WERI-Rb-1 (cell line): Measurements from ENCODE around the gene LRP1-AS.

Source experiments
- DNase-seq: peaks from one replicate; pipeline ENCODE4 v3.0.0-alpha.2; 2020
- H3K27ac ChIP-seq: fragments of 250-450 bp; sonication (Bioruptor Pico); 2 replicates; pipeline ENCODE4 v1.5.1; 2020; ENCODE audit warnings: mild to moderate bottlenecking, moderate library complexity
- H3K27me3 ChIP-seq: fragments of 250-450 bp; sonication (Bioruptor Pico); 2 replicates; pipeline ENCODE4 v1.5.1; 2021; ENCODE audit warnings: mild to moderate bottlenecking, low read depth, moderate library complexity; ENCODE audit not compliant: insufficient read depth, severe bottlenecking
- H3K36me3 ChIP-seq: fragments of 250-450 bp; sonication (Bioruptor Pico); 2 replicates; pipeline ENCODE4 v1.5.1; 2020; ENCODE audit warnings: mild to moderate bottlenecking, moderate library complexity
- H3K4me3 ChIP-seq: 2 replicates; pipeline ENCODE4 v1.5.1; 2011; ENCODE audit warnings: low read depth, mild to moderate bottlenecking, control low read depth, low read length
- H3K9me3 ChIP-seq: fragments of 250-450 bp; sonication (Bioruptor Pico); 2 replicates; pipeline ENCODE4 v1.5.1; 2021; ENCODE audit warnings: mild to moderate bottlenecking, moderate library complexity; ENCODE audit not compliant: severe bottlenecking
- CTCF ChIP-seq: IDR thresholded peaks from 2 replicates; pipeline ENCODE4 v1.5.1; 2011; ENCODE audit warnings: low read depth, mild to moderate bottlenecking, control low read depth, inconsistent platforms, low read length

The LRP1-AS gene

GRCh38 chr12:57103856-57104255, 43.6 kb downstream of the LRP1-AS start:
- Histone ChIP-seq H3K9me3 (no peaks in the 10 kb centered on the region), H3K27ac (no peak overlapping the region), H3K4me3 (no peak overlapping the region), H3K36me3 (no peaks in the 10 kb centered on the region), H3K27me3 (no peaks in the 10 kb centered on the region)
- DNase-seq, result no peak
- TF ChIP-seq CTCF, result no peak

- Histone ChIP-seq H3K27ac (no peak overlapping the region), H3K27me3 (no peaks in the 10 kb centered on the region), H3K36me3 (no peaks in the 10 kb centered on the region; the same call in 1 of the 2 replicates), H3K4me3 (no peak overlapping the region), H3K9me3 (no peaks in the 10 kb centered on the region)
- no peak for DNase-seq
- no peak for TF ChIP-seq CTCF
These were observed 45.3 kb downstream of the LRP1-AS start for GRCh38 chr12:57101892-57102695.

DNA sequence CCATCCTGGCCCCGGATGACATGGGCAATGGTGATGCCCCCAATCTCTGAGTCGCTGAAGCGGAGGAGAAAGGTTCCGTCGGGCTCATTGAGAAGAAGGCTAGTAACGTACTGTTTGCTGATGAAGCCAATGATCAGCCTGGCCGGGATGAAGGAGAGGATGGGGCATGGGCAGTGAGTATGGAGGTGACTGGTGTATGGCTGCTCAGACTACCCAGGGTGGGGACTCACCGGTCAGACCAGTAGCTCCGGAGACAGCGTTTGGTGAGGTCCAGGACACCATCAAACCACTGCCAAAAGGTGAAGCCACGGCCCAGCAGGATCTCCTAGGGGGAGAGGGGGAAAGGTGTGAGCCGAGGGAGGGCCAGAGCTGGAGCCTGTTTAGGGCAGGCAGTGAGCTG, 47.7 kb downstream of the LRP1-AS start:
- no peaks in the 10 kb centered on the region for H3K27me3 ChIP-seq
- no peak for DNase-seq
- no peak for TF ChIP-seq CTCF
- no peak overlapping the region for H3K27ac ChIP-seq
- H3K4me3 ChIP-seq, result no peak overlapping the region
- H3K9me3 ChIP-seq, result no peaks in the 10 kb centered on the region
- peaks cover 11% of the 10 kb centered on the region for H3K36me3 ChIP-seq

DNA sequence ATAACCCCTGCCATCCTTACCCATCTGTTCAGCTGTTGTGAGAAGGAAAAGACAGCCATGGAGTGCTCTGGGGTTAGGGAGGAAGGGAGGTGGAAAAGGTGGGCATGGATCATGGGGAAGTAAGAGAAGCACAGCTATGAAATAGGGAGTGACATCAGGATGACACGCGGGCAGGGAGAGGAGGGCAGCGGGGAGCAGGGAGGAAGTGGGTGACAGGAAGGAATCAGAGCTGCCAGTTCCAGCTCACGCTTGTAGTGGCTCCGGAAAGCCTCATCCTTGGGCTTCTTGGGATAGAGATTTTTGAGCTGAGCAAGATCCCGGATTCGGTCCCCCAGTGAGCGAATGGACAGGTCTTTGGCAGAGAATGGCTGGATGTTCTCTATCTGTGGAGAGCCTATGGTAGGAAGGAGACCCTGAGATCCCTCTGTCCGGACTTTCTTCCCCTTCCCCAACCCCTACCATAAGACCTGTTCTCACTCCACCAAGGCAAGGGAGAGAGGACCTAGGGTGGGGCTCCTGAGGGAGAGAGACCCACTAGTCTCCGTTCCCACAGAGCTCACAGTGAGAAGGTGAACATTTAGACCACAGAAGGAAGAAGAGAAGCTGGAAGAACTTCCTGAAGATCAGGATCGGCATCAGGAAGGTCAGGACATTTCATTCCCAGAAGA, 48.2 kb downstream of the LRP1-AS start:
- Histone ChIP-seq H3K9me3 (no peaks in the 10 kb centered on the region), H3K4me3 (no peak overlapping the region), H3K36me3 (peaks cover 15% of the 10 kb centered on the region), H3K27me3 (no peaks in the 10 kb centered on the region), H3K27ac (no peak overlapping the region)
- no peak for TF ChIP-seq CTCF
- DNase-seq, result no peak

GRCh38 chr12:57098546-57098945, 48.9 kb downstream of the LRP1-AS start:
- Histone ChIP-seq H3K36me3 (peaks cover 16% of the 10 kb centered on the region), H3K27me3 (no peaks in the 10 kb centered on the region), H3K9me3 (no peaks in the 10 kb centered on the region), H3K4me3 (no peak overlapping the region), H3K27ac (no peak overlapping the region)
- TF ChIP-seq CTCF, result no peak
- DNase-seq, result no peak
